HG03457 (cell line): ENCODE results near the gene KCNH8.
A peak's percentile ranks its signal among the peaks of the same experiment; 100 is the strongest.

ENCODE experiments used
- ATAC-seq: cut with Tn5 transposase; IDR thresholded peaks from one replicate; pipeline ENCODE4 v1.9.1; 2021; ENCODE audit warnings: moderate number of reproducible peaks; ENCODE audit not compliant: unreplicated experiment

Gene KCNH8

DNA sequence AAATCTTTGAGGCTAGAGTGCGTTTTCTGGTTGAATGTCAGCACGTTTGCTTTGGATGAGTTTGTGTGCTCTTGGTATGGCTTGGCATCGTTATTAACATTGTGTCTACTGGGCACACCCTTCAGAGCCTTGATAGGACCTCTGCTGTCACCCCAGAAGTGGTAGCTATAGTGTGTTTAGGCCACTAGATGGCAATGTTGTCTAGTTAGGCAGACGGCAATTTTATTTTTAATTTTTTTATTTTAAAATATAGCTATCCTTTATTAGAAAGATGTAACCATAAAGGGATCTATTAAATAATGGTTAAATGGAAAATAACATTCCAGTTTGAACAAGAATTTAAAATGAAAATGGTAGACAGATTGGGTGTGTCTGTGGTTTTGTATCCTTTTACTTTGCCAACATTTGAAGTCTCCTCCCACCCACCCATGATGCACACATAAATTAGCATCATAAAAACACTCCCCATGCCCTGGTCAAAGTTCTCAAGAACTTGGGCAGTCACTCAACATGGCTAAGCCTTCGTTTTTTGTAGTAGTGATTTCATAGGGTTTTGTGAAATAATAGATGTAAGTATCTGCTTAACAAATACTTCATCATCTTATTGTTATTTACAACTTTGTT is 200.7 kb downstream of the KCNH8 start:
- ATAC-seq: peak; percentile 72

DNA sequence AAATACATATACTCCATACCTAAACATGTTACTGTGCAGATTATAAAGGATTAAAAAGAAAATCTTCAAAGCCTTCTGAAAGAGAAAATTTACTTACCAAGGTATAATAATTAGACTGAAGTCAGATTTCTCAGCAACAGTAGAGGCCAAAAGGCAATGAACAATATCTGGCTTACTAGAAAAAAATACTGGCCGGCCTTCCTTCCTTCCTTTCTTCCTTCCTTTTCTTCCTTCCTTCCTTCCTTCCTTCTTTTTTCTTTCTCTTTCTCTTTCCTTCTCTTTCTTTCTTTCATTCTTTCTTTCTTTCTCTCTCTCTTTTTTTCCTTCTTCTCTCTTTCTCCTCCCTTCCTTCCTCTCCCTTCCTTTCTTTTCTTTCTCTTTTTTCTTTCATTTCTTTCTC is 209.6 kb downstream of the KCNH8 start:
- no peak for ATAC-seq

DNA sequence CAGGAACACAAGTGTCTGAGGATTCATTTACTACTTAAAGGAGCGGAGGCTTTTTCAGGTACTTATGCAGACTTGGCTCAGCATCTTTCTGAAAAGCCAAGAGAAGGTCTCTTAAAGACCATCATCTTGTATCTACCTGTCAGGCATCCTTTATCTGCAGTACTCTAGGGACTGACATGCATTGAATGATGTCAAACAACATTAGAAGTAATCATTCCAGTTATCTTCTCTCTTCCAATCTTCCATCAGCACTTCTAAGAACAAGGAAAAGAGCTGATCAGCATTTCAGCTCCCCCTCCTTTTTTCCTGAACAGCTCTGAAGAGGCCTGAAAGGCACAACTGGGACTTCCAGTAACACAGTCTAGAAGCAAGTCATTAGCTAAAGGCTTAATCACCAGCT is 214.8 kb downstream of the KCNH8 start:
- no peak for ATAC-seq

DNA sequence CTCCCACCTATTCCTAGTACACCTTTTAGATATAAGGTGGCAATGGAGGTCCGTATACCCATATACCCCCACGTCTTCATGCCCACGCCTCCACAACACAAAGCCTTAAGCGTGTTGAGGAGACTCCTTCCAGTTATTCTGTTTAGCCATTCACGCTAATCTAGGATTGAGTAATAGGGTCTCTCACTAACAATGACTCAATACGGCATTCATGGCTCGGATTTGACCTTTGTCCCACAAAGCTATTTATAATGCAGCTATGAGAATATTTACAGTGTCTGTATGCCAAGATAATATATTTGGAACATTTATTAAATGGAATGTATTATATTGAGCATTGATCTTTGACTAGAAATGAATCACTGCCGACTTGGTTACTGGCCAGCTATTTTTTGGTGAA is 215.8 kb downstream of the KCNH8 start:
- ATAC-seq: no peak

DNA sequence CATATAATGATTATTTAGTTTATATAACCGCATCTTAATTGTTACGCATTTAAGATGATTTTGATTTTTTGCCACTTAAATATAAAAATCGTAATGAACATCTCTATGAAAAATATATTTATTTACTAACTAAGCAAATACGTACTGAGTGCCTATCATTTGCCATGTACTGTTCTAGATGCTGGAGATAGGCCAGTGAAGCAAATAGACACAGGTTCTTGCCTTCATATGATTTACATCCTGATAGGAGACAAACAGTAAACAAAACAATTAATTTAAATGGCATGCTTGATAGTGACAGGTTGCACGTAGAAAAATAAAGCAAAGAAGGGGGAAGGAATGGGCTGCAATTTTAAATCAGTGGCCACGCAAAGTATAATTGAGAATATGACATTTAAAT is 217.2 kb downstream of the KCNH8 start:
- no peak for ATAC-seq

DNA sequence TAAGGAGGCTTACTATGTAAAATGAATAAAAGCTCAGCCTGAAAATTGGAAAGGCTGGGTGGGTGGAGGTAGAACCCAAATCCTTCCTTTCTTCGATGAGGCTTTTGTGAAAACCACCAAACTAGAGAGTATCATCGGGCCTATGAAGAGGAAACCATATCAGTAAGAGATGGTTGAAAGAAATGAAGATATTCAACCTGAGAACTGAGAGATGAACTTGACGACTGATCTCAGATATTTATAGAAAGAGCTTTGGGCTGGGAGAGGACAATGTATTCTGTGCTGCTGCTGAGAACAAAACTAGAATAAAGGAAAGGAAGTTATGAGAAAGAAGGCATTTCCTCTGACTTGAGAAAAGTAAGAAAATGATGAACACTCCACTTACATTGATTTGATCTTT is 236.6 kb downstream of the KCNH8 start:
- ATAC-seq: no peak

DNA sequence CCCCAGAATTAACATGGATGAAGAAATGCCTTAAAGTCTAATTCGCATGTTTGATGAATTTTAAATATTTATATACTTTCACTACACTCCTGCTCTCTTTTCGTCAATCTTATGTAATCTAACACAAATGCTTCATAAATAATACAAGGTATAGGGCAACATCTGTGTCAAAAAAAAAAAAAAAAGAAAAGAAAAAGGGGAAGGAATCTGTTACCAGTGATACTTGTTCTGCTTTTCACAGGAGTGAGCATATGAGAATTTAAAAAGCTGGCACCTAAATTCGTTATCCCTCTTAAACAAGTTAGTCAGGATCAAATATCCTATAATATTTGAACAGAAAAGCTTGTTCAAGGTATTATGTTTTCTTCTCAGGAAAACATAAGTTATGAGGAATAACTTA is 243.8 kb downstream of the KCNH8 start:
- ATAC-seq: no peak

DNA sequence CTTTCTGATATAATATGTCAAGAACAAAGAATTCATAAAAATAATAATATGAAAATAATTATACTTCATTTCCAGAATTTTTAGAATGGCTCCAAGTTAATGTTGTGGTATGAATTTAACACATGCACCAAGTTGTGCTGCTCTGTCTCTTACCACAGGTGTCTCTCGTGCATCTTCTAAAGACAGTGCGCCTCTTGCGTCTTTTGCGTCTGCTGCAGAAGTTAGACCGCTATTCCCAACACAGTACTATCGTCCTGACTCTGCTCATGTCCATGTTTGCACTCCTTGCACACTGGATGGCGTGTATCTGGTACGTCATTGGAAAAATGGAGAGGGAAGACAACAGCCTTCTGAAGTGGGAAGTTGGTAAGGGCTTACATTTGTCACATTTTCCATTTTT is 246.6 kb downstream of the KCNH8 start:
- ATAC-seq: no peak

DNA sequence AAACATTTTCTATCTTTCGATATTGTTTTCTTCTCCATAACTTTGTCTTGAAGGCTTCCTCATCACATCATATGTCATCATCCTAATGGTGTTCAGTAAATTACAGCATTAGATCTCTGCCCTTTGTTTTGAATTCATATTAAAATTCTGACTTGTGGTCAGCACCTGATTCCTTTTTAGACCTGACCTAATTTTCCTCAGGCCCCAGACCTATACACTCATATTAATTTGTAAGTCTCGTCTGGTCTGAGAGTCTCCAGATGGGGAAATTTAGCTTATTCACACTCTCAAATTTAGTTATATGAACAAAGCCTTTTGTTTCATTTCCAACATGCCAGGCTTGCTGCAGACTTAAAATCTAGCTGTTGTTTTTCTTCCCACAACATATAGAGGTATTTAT is 248.4 kb downstream of the KCNH8 start:
- ATAC-seq: no peak

DNA sequence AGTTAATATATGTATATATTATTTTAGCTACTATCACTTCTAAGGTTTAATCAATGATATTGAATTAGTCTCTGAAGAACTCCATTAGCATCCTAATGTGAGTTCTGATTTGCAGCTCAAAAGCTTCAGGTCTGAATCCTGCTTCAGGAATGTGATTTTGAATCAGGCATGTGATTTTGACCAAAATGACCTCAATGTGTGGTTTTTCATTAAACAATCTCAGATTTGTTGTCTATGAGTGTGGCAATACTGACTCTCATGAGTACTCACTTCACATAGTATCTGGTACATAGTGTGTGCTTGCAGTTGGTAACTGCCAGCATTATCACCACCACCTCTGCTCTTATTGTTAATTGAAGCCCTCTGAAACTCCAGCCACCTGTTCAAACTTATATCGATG is 251.0 kb downstream of the KCNH8 start:
- no peak for ATAC-seq

DNA sequence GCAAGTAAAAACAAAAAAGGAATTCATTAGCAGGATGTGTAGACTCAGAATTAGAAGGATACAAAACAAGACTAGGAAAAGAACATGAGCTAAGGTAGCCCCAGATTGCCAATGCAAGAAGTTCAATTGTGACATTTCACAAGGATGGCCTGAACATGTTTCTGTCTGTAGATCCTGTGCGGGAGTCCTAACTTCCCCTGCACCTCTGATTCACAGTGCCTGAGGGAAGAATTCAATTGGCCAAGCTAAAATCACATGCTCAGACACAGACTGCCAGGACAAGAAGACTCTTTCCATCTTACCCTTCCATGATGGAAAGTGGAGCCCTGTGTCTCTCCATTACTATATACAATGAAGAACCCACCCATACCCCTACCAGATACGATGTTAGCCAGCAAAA is 251.5 kb downstream of the KCNH8 start:
- no peak for ATAC-seq

DNA sequence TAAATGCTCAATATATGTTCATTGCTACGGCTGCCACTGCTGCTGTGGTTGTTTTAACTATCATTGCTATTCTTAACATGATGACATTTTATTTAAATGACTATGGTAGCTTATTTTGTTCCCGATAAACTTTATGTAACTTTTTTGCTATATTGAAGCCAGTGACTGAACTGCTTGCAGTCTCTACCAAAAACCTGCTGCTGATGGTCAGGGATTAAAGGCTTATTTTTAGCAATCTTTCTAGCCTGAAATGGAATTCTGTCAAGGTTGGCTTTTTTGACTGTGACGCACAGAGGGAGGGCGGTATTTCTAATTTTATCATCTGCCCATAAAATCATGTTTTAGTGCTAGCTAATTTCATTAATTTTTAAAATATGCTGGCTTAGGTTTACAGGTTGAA is 271.8 kb downstream of the KCNH8 start:
- no peak for ATAC-seq

DNA sequence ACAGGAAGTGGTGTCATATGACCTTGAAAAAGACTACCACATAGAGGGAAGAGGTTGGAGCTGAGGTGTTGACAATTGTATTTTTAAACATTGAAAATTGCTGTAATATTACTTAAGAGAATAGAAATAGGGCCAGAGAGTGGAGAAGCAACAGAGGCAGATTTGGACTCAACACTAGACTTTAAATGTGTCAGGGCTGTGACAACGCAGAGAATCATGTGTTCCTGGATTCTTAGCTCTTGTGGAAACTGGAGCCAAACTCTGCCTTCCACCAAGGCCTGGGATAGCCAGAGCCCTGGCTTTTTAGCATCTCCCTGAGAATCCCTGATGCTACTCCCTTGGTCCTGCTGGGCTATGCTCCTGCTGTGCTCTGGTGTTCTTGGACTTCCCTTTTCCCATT is 277.5 kb downstream of the KCNH8 start:
- ATAC-seq: no peak

DNA sequence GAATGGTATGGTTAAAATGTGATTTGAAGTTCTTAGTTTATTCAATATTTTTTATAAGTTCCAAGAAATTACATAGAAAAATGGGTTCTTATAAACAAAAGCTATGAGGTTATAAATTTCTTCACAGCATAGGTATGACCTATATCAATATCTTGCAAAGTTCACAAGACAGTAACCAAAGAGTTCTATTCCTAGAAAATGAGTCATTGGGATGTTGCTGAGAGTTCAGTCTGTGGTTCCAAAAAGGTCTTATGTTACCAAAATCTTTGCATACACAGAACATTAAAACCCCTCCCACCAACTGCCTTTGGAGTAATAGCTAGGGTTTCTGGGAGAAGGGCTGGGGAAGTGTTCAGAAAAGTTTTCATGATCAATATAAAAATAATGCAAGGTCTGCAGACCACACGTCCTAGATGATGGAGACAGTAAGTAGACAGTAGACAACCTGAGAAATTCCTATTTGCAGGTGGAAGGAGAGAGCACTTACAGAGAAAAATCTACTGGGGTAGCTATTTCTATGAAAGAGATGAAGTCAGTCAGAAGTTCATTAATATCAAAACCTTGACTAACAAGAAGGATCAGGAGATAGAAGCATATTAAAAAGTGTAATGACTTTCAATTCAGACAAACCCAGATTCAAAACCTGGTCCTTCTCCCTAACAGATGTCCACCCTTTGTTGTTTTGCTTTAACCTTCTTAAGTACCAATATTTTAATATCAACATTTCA is 279.3 kb downstream of the KCNH8 start:
- ATAC-seq: no peak

DNA sequence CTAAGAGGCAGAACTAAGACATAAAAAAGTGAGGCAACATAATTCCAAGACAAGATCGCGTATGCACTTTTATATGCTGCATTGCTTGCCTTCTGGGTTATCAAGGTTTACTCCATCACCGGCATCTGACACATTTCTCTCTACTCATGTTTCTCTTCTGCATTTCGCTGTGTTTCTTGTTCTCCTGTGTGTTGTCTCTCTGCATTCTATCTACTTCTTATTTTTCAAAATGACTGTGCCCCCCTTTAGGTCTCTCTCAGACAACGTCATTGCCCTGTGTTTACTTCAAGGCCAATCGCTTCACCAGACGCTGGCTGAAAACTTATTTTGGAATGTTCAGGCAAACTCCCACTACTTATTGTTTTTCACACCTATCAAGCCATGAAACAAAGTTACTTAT is 280.4 kb downstream of the KCNH8 start:
- no peak for ATAC-seq

DNA sequence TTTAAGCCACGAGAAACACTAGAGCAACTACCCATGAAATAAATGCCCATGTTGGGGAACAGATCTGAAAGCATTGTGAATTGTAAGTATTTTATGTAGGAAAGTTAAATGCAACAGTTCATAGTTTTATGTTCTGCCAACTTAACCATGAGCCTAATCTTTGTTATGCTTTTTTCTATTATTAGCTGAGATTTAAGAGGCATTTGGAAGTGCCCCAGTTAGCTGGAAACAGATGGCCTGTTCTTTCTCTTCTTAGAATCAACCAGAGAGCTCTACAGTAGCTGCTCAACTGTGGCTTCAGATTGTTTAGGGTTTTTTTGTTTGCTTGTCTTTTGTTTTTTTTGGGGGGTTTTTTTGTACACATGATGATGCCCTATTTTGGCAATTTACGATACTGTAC is 284.4 kb downstream of the KCNH8 start:
- no peak for ATAC-seq

DNA sequence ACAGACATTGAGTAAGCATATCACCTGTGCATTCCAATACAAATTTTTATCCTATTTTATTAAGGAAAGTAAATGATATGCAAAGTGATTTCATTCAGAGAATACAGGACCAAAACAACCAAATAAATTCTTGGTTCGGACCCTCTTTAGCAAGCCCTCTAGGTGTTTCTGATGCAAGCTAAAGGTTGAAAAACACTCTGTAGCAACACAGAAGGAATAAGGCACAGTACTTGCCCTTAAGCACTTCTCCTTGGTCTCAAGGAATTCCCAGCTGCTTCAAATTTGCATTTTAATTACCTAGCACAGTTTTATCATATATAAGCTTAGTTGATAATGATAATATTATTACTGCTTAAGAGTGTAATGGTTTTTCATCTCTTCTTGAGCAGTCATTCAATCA is 288.4 kb downstream of the KCNH8 start:
- ATAC-seq: no peak

DNA sequence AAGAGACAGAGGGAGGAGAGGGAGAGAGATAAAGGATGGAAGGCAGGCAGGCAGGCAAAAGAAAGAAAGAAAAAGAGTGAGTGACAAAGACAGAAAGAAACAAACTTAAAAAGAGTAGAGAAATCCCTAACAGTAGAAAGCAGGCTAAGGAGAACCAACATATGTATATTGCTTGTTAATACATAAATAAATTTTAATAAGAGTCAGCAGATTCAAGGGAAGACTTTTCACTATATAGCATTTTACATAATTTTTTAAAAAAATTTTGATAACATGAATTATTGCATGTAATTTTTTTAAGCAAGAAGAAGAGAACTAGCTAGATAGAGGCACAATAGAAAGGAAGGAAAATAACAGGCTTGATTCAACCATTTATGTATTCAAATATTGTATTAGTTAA is 291.6 kb downstream of the KCNH8 start:
- ATAC-seq: no peak

DNA sequence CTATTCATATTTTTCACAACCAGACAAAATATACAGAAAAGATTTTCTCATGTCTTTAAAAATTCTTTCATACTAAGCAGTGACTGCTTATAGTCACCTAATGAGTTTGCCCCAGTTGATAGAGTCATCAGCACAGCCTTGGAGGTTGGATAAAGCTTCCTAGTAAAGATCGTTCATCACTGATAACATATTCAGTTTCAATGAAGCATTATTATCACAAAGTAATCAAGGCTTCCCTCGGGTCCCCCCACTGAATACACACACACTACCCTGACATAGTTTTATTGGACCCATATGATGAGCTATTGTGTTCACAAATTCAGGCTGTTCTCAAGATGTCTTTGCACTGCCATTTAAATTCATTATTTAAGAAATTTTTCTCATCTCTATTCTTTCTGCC is 297.8 kb downstream of the KCNH8 start:
- no peak for ATAC-seq

DNA sequence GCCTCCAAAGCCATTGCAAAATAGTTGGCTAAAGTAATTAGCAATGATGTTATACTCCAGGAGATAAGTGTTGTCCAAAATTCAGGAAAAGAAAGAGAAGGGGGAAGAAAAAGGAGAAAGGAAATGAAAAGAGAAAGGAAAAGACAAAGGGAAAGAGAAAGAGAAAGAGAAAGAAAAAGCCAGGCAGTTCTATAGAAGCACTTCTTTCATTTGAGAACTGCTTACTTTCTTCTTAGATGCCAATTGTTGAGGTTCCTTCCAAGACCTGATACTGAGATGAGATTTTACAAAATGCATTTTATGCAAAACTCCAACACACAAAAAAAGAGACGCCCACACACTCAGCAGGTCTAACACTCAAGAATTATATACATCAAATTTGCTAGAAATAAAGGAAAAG is 298.4 kb downstream of the KCNH8 start:
- ATAC-seq: no peak

DNA sequence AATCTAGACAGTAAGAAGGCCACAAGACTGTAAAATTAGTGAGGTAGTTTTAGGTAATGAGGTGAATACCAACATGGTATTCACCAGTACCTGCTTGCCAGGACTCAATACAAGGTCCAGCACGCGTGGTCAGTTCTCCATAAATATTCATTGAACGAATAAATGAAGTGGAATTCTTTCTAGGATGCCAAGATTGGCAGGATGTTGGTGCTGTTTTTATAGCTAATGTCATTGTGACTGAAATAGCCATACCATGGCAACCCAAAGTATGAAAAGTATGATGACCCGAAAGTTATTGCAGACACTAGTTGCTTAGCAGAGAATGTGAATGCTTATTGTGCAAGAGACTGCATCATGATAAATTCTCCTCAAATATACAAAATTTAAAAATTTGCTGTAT is 307.2 kb downstream of the KCNH8 start:
- ATAC-seq: no peak

DNA sequence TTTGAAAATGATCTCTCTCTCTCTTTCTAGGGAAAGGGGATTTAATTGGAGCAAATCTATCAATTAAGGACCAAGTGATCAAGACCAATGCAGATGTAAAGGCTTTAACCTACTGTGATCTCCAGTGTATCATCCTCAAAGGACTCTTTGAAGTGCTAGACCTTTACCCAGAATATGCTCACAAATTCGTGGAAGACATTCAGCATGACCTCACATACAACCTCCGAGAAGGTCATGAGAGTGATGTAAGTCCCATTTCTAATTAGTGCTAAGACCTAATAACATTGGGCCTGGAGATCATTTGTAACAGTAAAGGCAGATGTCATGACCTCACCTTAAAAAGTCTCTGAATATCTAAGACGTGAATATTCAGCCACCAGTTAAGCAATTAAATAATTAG is 308.4 kb downstream of the KCNH8 start:
- no peak for ATAC-seq

DNA sequence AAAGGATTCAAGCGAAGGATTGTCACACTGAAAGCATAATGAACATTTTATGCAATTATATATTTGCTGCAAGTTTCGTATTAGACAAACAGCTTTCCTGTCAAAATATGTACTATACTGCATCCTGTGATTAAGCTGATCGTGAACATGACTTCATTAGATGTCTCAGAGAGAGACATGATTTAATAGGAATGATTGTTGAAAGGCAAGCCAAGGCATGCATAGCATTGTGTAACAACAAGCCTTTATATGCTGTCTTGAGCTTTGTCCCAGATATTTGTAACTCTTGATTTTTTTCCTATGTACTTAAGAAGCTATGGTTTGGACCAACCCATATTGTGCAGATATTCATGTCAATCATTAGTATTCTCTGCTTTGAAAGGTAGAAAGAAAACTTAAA is 309.1 kb downstream of the KCNH8 start:
- no peak for ATAC-seq
